Kidney (tissue), 14 donors: Measurements from ENCODE around the gene BABAM2. TPM values are rescaled to one million over a fixed set of nuclear protein-coding genes. Genes with fewer than 3 reads are reported as not detected.

Experiments
- DNase-seq, 5 donors: peaks; one replicate each; pipeline ENCODE4 v3.0.0-alpha.2; 2013 to 2020
- FAIRE-seq: peaks from 2 replicates; lab custom pipeline; 2012; peaks lifted over from hg19 to GRCh38; lab: Jason Lieb, UNC
- H3K27ac ChIP-seq, 2 donors: one replicate each; pipeline ENCODE4 v1.7.0; 2013; ENCODE audit warnings: low read depth in 2 of 2, low read length in 2 of 2, inconsistent platforms in 1 of 2
- H3K27me3 ChIP-seq: one replicate; pipeline ENCODE4 v1.7.1; 2013; ENCODE audit warnings: low read length, inconsistent platforms; ENCODE audit not compliant: control insufficient read depth, insufficient read depth
- H3K36me3 ChIP-seq, 3 donors: one replicate each; pipeline versions ENCODE4 v1.7.0 to v1.7.1; 2013; ENCODE audit warnings: low read length in 3 of 3, control low read depth in 1 of 3, inconsistent platforms in 1 of 3; ENCODE audit not compliant: insufficient read depth in 3 of 3, control insufficient read depth in 2 of 3
- H3K4me1 ChIP-seq, 3 donors: one replicate each; pipeline versions ENCODE4 v1.7.0 to v1.7.1; 2013; ENCODE audit warnings: low read length in 3 of 3, inconsistent platforms in 1 of 3, low read depth in 1 of 3; ENCODE audit not compliant: control insufficient read depth in 2 of 3, insufficient read depth in 2 of 3
- H3K4me3 ChIP-seq, 3 donors: one replicate each; pipeline versions ENCODE4 v1.7.0 to v1.8.1; 2013; ENCODE audit warnings: low read length in 3 of 3, control low read depth in 1 of 3, inconsistent platforms in 1 of 3
- H3K9ac ChIP-seq, 3 donors: one replicate each; pipeline versions ENCODE4 v1.7.0 to v1.7.1; 2013; ENCODE audit warnings: low read length in 3 of 3, control low read depth in 1 of 3, inconsistent platforms in 1 of 3
- H3K9me3 ChIP-seq, 3 donors: one replicate each; pipeline versions ENCODE4 v1.7.0 to v1.7.1; 2013; ENCODE audit warnings: low read length in 3 of 3, control low read depth in 1 of 3, inconsistent platforms in 1 of 3; ENCODE audit not compliant: control insufficient read depth in 2 of 3, insufficient read depth in 1 of 3
- CTCF ChIP-seq: IDR thresholded peaks from 3 replicates; pipeline ENCODE4 v1.5.1; 2012; ENCODE audit warnings: mild to moderate bottlenecking, moderate library complexity, borderline replicate concordance; ENCODE audit not compliant: insufficient read depth; ENCODE audit errors: extremely low read depth
- intact Hi-C: fragments of 100-400 bp; cut with DNase I; formaldehyde crosslinking; loops from one replicate; pipeline ENCODE4 v1.11.1; 2022
- polyA plus RNA-seq: library from polyadenylated mRNA; stranded (reverse); fragments of 350-450 nt; fragmentation: Illumina TruSeq; extraction: RNeasy Lipid Tissue Mini Kit (QIAGEN cat#74804); gene quantifications from one replicate; pipeline ENCODE4 v1.2.3, GENCODE V29; 2014; ENCODE audit warnings: low read depth, low replicate concordance; ENCODE audit not compliant: insufficient read depth
- total RNA-seq: library from RNA; stranded (reverse); fragmentation: NEBNext Ultra II Directional; extraction: Animal tissue kit (Norgen Biotek cat#: 25700); gene quantifications from one replicate; pipeline ENCODE4 v1.2.1, GENCODE V29; 2021
- donor health status: control.
- donor health status: control.
- donor health status: control.
- donor health status: control.
- donor health status: control.
- donor health status: DM: yes; HTN: yes; CAD: no.
- donor health status: Normal renal cell carcinoma (clear cell type).

BABAM2 gene
- total and polyA plus RNA-seq, 2 donors from 2014 or later: 68.4 to 74.1 TPM

- Histone ChIP-seq H3K27ac (peak overlapping the region in 1 of 2 donors; percentile 41), H3K36me3 (no peaks in the 10 kb centered on the region), H3K27me3 (no peaks in the 10 kb centered on the region), H3K9ac (no peak overlapping the region), H3K4me1 (peaks cover 0 to 5% (median 0%) of the 10 kb centered on the region in 3 donors), H3K4me3 (peak overlapping the region in 1 of 3 donors; percentile 14), H3K9me3 (no peaks in the 10 kb centered on the region)
- peak in 1 of 5 donors; percentile 24 for DNase-seq
- intact Hi-C loops: no loop called here
- FAIRE-seq: no peak
- no peak for TF ChIP-seq CTCF
These were observed 378.7 kb downstream of the BABAM2 start for GRCh38 chr2:28269019-28269784.

- Histone ChIP-seq H3K27ac (no peak overlapping the region), H3K27me3 (no peaks in the 10 kb centered on the region), H3K9ac (no peak overlapping the region), H3K36me3 (no peaks in the 10 kb centered on the region), H3K4me3 (no peak overlapping the region), H3K4me1 (peaks cover 0 to 15% (median 10%) of the 10 kb centered on the region in 3 donors), H3K9me3 (no peaks in the 10 kb centered on the region)
- DNase-seq (no peak), FAIRE-seq (no peak)
- intact Hi-C loops: no loop called here
- TF ChIP-seq CTCF: no peak
These were observed 380.1 kb downstream of the BABAM2 start for GRCh38 chr2:28270456-28271152.

- FAIRE-seq (no peak), DNase-seq (no peak)
- Histone ChIP-seq H3K27me3 (no peaks in the 10 kb centered on the region), H3K9ac (no peak overlapping the region), H3K4me1 (peaks cover 0 to 15% (median 10%) of the 10 kb centered on the region in 3 donors), H3K9me3 (no peaks in the 10 kb centered on the region), H3K36me3 (no peaks in the 10 kb centered on the region), H3K4me3 (no peak overlapping the region), H3K27ac (peak overlapping the region in 1 of 2 donors; percentile 59)
- no peak for TF ChIP-seq CTCF
- intact Hi-C loops: no loop called here
These were observed 380.8 kb downstream of the BABAM2 start for GRCh38 chr2:28271231-28271918.
